CD4-positive, CD25-positive, alpha-beta regulatory T cell (primary cell): ENCODE results near the gene RASGRP2. TPM values are rescaled to one million over a fixed set of nuclear protein-coding genes. Genes with fewer than 3 reads are reported as not detected.

Source experiments
- ATAC-seq, 2 donors: fragments of 150-1000 bp; cut with Tn5 transposase; one replicate each; pipeline ENCODE4 v1.10.0; 2021; ENCODE audit warnings: low read depth in 2 of 2, moderate number of reproducible peaks in 2 of 2, moderate library complexity in 1 of 2
- DNase-seq, 3 donors: peaks; one replicate each; pipeline versions ENCODE4 v3.0.0 to v3.0.0-alpha.2; 2012 to 2022; ENCODE audit warnings: mixed read lengths in 1 of 3
- H3K27ac ChIP-seq: one replicate; pipeline ENCODE4 v1.7.0; 2013; ENCODE audit warnings: mild to moderate bottlenecking, low read length; ENCODE audit not compliant: insufficient read depth, poor library complexity, severe bottlenecking
- H3K27me3 ChIP-seq: one replicate; pipeline ENCODE4 v1.7.0; 2013; ENCODE audit warnings: low read length; ENCODE audit not compliant: control insufficient read depth, insufficient read depth
- H3K36me3 ChIP-seq: one replicate; pipeline ENCODE4 v1.7.0; 2013; ENCODE audit warnings: mild to moderate bottlenecking, low read length, moderate library complexity; ENCODE audit not compliant: control insufficient read depth, insufficient read depth
- H3K4me1 ChIP-seq: 2 replicates; pipeline ENCODE4 v1.7.0; 2013; ENCODE audit warnings: mild to moderate bottlenecking, low read length; ENCODE audit not compliant: insufficient read depth, control insufficient read depth, poor library complexity, severe bottlenecking
- H3K4me3 ChIP-seq: one replicate; pipeline ENCODE4 v1.7.0; 2013; ENCODE audit warnings: low read depth, mild to moderate bottlenecking, low read length, moderate library complexity
- H3K9me3 ChIP-seq, 2 experiments: 1 replicate in 1 of 2; 2 replicates in 1 of 2; pipeline ENCODE4 v1.7.0; 2013; ENCODE audit warnings: low read length in 2 of 2, mild to moderate bottlenecking in 1 of 2, moderate library complexity in 1 of 2; ENCODE audit not compliant: control insufficient read depth in 2 of 2
- H3K27ac Mint-ChIP-seq, 3 donors: one replicate each; pipeline ENCODE4 v1.8.0; 2020 to 2022; ENCODE audit warnings: mild to moderate bottlenecking in 3 of 3, mixed read lengths in 3 of 3, moderate library complexity in 2 of 3
- H3K27me3 Mint-ChIP-seq: one replicate; pipeline ENCODE4 v1.8.0; 2022; ENCODE audit warnings: mild to moderate bottlenecking, mixed read lengths
- H3K36me3 Mint-ChIP-seq: one replicate; pipeline ENCODE4 v1.8.0; 2020; ENCODE audit warnings: mixed read lengths
- H3K4me1 Mint-ChIP-seq, 4 donors: one replicate each; pipeline ENCODE4 v1.8.0; 2020 to 2022; ENCODE audit warnings: mixed read lengths in 4 of 4, mild to moderate bottlenecking in 1 of 4
- H3K4me3 Mint-ChIP-seq, 4 donors: one replicate each; pipeline ENCODE4 v1.8.0; 2020 to 2022; ENCODE audit warnings: mild to moderate bottlenecking in 4 of 4, mixed read lengths in 4 of 4, moderate library complexity in 3 of 4
- H3K9me3 Mint-ChIP-seq, 7 donors: one replicate each; pipeline ENCODE4 v1.8.0; 2020 to 2022; ENCODE audit warnings: mixed read lengths in 7 of 7, mild to moderate bottlenecking in 3 of 7, moderate library complexity in 2 of 7
- polyA plus RNA-seq, 4 donors: library from polyadenylated mRNA; unstranded; fragments of 300-500 nt; fragmentation: Illumina TruSeq; gene quantifications; one replicate each; pipeline ENCODE4 v1.2.3, GENCODE V29; 2021
- total RNA-seq: library from RNA; stranded (reverse); gene quantifications from one replicate; pipeline ENCODE4 v1.2.3, GENCODE V29; 2022

Gene RASGRP2
- total and polyA plus RNA-seq, 5 donors from 2014 or later = 140 to 570 (median 169) TPM

- Mint-ChIP-seq H3K27me3 (peaks cover 15% of the 10 kb centered on the region), H3K4me1 (peaks cover 31 to 95% (median 53%) of the 10 kb centered on the region in 4 donors), H3K36me3 (peaks cover 44% of the 10 kb centered on the region), H3K4me3 (peak overlapping the region; percentile 86 to 94 (median 86)), H3K9me3 (peaks cover 0 to 2% (median 0%) of the 10 kb centered on the region in 7 donors), H3K27ac (peak overlapping the region; percentile 90 to 99 (median 96))
- Histone ChIP-seq H3K36me3 (peaks cover 51% of the 10 kb centered on the region), H3K9me3 (no peaks in the 10 kb centered on the region), H3K4me3 (peak overlapping the region; percentile 68), H3K27me3 (no peaks in the 10 kb centered on the region), H3K4me1 (peaks cover 96% of the 10 kb centered on the region), H3K27ac (peak overlapping the region; percentile 72)
- DNase-seq (peak in 1 of 3 donors; percentile 25), ATAC-seq (no peak)
Measured at GRCh38 chr11:64763526-64764039, 19.6 kb upstream of the RASGRP2 start.

GRCh38 chr11:64762674-64763525 lies 19.0 kb upstream of the RASGRP2 start:
- DNase-seq (peak in 2 of 3 donors; percentile 39 to 66), ATAC-seq (peak; percentile 4 to 6)
- peaks cover 15% of the 10 kb centered on the region for H3K27me3 Mint-ChIP-seq
- H3K9me3 Mint-ChIP-seq = peaks cover 0 to 2% (median 0%) of the 10 kb centered on the region in 7 donors
- H3K4me1 ChIP-seq = peaks cover 89% of the 10 kb centered on the region
- H3K36me3 Mint-ChIP-seq = peaks cover 37% of the 10 kb centered on the region
- H3K4me1 Mint-ChIP-seq = peaks cover 30 to 91% (median 49%) of the 10 kb centered on the region in 4 donors
- no peaks in the 10 kb centered on the region for H3K9me3 ChIP-seq
- peak overlapping the region; percentile 86 to 87 (median 86) for H3K4me3 Mint-ChIP-seq
- H3K4me3 ChIP-seq = peak overlapping the region; percentile 32
- H3K27ac Mint-ChIP-seq = peak overlapping the region; percentile 90 to 97 (median 96)
- no peaks in the 10 kb centered on the region for H3K27me3 ChIP-seq
- peak overlapping the region; percentile 72 for H3K27ac ChIP-seq
- H3K36me3 ChIP-seq = peaks cover 45% of the 10 kb centered on the region

GRCh38 chr11:64762277-64762673 lies 18.3 kb upstream of the RASGRP2 start:
- H3K4me3 ChIP-seq = peak overlapping the region; percentile 7
- H3K27ac ChIP-seq = peak overlapping the region; percentile 72
- peaks cover 83% of the 10 kb centered on the region for H3K4me1 ChIP-seq
- ATAC-seq (no peak), DNase-seq (peak in 1 of 3 donors; percentile 27)
- peaks cover 0 to 2% (median 0%) of the 10 kb centered on the region in 7 donors for H3K9me3 Mint-ChIP-seq
- H3K36me3 ChIP-seq = peaks cover 38% of the 10 kb centered on the region
- H3K27me3 Mint-ChIP-seq = peaks cover 11% of the 10 kb centered on the region
- H3K4me1 Mint-ChIP-seq = peaks cover 26 to 88% (median 44%) of the 10 kb centered on the region in 4 donors
- no peaks in the 10 kb centered on the region for H3K9me3 ChIP-seq
- peak overlapping the region; percentile 90 to 97 (median 96) for H3K27ac Mint-ChIP-seq
- no peaks in the 10 kb centered on the region for H3K27me3 ChIP-seq
- H3K4me3 Mint-ChIP-seq = peak overlapping the region; percentile 86 to 87 (median 86)
- peaks cover 34% of the 10 kb centered on the region for H3K36me3 Mint-ChIP-seq

GRCh38 chr11:64760759-64761420 lies 16.9 kb upstream of the RASGRP2 start:
- peaks cover 29% of the 10 kb centered on the region for H3K36me3 ChIP-seq
- Mint-ChIP-seq H3K27ac (peak overlapping the region; percentile 90 to 93 (median 91)), H3K4me1 (peaks cover 26 to 79% (median 44%) of the 10 kb centered on the region in 4 donors), H3K36me3 (peaks cover 35% of the 10 kb centered on the region), H3K4me3 (peak overlapping the region; percentile 35 to 86 (median 75)), H3K9me3 (peaks cover 0 to 2% (median 0%) of the 10 kb centered on the region in 7 donors), H3K27me3 (peaks cover 9% of the 10 kb centered on the region)
- DNase-seq = peak in 2 of 3 donors; percentile 34 to 80
- ATAC-seq = peak in 1 of 2 donors; percentile 9
- peak overlapping the region; percentile 52 for H3K27ac ChIP-seq
- no peak overlapping the region for H3K4me3 ChIP-seq
- no peaks in the 10 kb centered on the region for H3K27me3 ChIP-seq
- peaks cover 73% of the 10 kb centered on the region for H3K4me1 ChIP-seq
- H3K9me3 ChIP-seq = no peaks in the 10 kb centered on the region

- Histone ChIP-seq H3K4me1 (peaks cover 65% of the 10 kb centered on the region), H3K27me3 (no peaks in the 10 kb centered on the region), H3K4me3 (no peak within 1 kb of the TSS), H3K36me3 (peaks cover 23% of the 10 kb centered on the region), H3K9me3 (no peaks in the 10 kb centered on the region), H3K27ac (peak within 1 kb of the TSS; percentile 52)
- H3K27me3 Mint-ChIP-seq = peaks cover 9% of the 10 kb centered on the region
- peaks cover 26 to 73% (median 38%) of the 10 kb centered on the region in 4 donors for H3K4me1 Mint-ChIP-seq
- peaks cover 28% of the 10 kb centered on the region for H3K36me3 Mint-ChIP-seq
- peaks cover 0 to 2% (median 0%) of the 10 kb centered on the region in 7 donors for H3K9me3 Mint-ChIP-seq
- H3K27ac Mint-ChIP-seq = peak within 1 kb of the TSS; percentile 90 to 93 (median 91)
- peak within 1 kb of the TSS; percentile 4 to 86 (median 75) for H3K4me3 Mint-ChIP-seq
- DNase-seq (no peak), ATAC-seq (no peak)
Measured at GRCh38 chr11:64759722-64760719, 16.1 kb upstream of the RASGRP2 start, which contains the start of gene PYGM. Gene PYGM, minus strand, starts transcription at chr11:64759974. Its CDS starts 76 bp downstream, at chr11:64759898.

- Histone ChIP-seq H3K9me3 (no peaks in the 10 kb centered on the region), H3K27ac (no peak overlapping the region), H3K4me3 (no peak overlapping the region), H3K27me3 (no peaks in the 10 kb centered on the region), H3K36me3 (peaks cover 19% of the 10 kb centered on the region), H3K4me1 (peaks cover 57% of the 10 kb centered on the region)
- Mint-ChIP-seq H3K36me3 (peaks cover 21% of the 10 kb centered on the region), H3K4me1 (peaks cover 20 to 65% (median 31%) of the 10 kb centered on the region in 4 donors), H3K27ac (peak overlapping the region; percentile 73 to 90 (median 73)), H3K27me3 (peaks cover 3% of the 10 kb centered on the region), H3K9me3 (peaks cover 0 to 2% (median 0%) of the 10 kb centered on the region in 7 donors), H3K4me3 (peak overlapping the region in 2 of 4 donors; percentile 4 to 86)
- ATAC-seq (no peak), DNase-seq (no peak)
Measured at GRCh38 chr11:64759131-64759721, 15.3 kb upstream of the RASGRP2 start.
